HUDEP-2 (cell line): ENCODE results near the gene GALNT8.

ENCODE experiments used
- DNase-seq, 76 experiments: peaks; one replicate each; lab custom pipeline; 2025; ENCODE audit not compliant: unreplicated experiment in 76 of 76; lab: John Stamatoyannopoulos, UW

Gene GALNT8

DNA sequence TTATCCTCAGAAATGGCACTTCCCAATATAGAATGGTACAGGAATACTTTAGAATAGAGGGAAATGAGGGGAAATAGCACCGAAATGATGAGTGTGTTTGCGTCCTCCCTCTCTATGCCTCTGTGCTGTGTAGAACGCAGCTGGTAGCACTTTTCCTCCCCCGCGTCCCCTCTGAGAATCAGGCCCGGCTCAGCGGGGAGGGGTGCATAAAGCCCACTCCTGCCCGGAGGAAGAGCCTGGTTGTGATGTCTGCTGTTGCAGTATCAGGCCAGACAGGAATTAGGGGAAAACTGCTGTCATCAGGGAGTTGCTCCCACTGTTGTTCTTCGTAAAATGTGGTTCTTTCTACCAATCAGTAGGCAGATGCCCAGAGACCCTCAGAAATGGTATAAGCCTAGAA, 76.0 kb downstream of the GALNT8 start:
- no peak for DNase-seq

DNA sequence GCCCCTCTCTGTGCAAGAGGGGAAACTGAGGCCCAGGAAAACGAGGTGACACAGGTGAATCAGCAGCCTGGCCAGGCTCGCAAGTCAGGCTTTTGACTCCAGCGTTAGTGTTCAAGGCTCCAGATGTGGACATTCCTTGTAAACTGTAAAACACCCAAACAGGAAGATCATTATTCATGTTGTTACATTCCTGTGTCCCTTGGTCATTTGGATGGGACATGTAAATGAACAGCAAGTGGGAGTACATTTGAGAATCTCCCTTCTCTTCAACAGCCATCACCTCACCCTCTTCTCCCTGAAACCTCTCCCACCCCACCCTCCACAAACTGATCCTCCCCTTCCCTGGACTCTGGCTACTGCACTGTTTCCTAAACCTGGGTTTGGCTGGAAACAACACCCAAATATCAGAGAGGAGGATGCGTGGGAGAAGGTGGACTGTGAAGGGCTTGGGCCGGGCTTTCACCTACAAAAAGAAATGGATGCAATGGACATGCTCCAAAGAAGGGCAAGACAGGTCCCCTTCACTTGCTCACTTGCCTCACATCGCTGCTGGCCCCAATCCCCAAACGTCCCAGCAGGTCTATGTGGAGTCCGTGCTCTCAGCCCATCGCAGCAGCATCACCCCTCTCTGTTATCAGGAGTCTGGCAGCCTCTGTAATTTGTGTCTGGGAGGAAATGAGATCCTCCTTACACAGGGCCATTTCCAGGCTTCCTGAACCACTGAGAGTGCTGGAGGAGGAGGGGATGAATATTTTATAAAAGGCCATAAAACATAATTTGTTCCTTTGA, 76.7 kb downstream of the GALNT8 start:
- DNase-seq, result no peak

- DNase-seq, result no peak
These were observed 80.4 kb downstream of the GALNT8 start for GRCh38 chr12:4800555-4800954.

GRCh38 chr12:4802841-4803240, 82.6 kb downstream of the GALNT8 start:
- DNase-seq, result no peak

GRCh38 chr12:4806439-4807115, 86.4 kb downstream of the GALNT8 start:
- DNase-seq, result no peak

DNA sequence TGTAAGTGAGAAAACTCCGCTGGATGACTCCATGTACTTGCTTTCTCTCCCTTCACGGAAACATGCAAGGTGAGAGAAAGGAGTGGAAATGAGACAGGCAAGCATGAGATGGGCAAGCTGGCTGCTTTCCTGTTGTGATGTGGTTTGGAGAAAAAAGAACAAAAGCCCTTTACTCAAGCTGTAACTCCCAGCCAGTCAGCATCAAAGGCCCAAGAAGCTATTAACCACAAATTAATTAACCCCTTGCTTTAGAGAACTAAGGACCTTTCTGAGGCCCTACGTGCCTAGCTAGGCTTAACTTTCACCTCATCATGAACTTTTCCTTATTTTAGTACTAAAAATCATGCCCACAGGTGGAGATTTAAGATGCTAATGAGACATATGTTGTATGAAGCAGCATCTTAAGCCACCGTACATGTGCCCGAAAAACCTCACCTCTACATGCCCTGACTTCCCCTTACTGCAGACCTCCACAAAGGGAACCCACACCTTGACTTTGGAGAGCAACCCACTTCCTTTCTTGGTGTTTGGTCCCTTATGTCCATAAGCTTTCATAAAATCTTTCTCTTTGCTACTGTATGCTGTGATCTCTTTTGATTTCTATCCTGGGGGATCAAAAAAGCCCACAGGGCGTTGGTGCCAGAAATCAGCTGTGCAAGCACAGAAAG, 87.0 kb downstream of the GALNT8 start:
- no peak for DNase-seq

DNA sequence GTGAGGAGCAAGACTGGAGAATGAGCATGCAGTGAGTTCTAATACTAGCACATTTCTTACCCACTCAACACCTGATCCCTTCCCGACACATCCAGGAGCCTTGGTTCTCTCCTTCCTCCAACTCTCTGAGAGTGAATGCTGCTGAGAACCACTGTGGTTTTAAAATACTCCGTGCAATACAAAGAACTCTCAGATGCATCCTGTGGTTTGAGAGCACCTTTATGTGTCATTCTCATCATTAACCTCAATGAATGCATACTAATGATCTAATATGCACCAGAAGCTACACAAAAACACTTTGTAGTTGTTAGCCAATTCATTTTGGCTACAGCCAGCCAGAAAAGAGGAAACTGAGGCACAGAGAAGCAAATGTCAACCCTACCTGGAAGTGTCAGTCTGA, 87.6 kb downstream of the GALNT8 start:
- DNase-seq, result no peak

DNA sequence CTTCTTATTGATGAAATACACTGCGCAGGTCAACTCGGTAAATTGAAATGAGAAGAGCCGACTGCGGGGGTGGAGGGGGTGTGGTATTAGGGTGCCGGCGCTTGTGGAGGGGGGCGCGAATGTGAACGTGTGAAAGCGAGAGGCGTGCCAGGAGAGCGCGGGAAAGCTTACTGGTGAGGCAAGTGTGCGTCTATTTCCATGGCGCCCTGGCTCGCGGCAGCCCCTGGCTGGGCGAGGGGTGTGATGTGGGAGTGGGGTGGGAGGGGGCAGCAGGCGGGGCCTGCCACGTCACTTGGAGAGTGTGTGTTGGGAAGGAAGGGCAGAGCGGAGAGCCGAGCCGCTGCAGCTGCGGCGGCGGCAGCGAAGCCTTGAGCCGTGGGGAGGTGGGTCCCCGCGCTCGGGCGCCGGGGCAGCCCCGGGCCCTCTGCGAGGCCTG, 88.8 kb downstream of the GALNT8 start:
- DNase-seq, result no peak

- no peak for DNase-seq
These were observed 89.4 kb downstream of the GALNT8 start for GRCh38 chr12:4809449-4810218.

- DNase-seq, result no peak
These were observed 90.0 kb downstream of the GALNT8 start for GRCh38 chr12:4810219-4810671.

- no peak for DNase-seq
These were observed 92.6 kb downstream of the GALNT8 start for GRCh38 chr12:4812624-4813327.

DNA sequence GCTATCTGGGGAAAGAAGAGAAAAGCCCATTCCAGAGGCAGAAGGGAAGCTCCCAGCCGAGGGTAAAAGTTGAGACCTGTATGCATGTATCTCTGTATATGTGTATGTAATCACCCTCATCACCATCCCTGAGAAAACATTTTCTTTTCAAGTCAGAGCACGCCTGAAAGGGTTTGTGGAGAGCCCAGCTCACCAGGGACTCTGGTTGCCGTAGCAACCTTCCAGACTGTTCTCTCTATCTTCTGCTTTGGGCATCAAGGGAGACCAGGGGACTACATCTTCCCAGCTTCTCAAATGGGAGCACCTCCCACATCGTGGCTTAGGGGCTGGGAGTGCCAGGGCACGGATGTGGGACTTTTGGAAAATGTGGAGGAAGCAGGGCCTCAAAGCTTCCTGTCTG, 93.5 kb downstream of the GALNT8 start:
- no peak for DNase-seq

- DNase-seq, result no peak
These were observed 94.3 kb downstream of the GALNT8 start for GRCh38 chr12:4814485-4814884.

DNA sequence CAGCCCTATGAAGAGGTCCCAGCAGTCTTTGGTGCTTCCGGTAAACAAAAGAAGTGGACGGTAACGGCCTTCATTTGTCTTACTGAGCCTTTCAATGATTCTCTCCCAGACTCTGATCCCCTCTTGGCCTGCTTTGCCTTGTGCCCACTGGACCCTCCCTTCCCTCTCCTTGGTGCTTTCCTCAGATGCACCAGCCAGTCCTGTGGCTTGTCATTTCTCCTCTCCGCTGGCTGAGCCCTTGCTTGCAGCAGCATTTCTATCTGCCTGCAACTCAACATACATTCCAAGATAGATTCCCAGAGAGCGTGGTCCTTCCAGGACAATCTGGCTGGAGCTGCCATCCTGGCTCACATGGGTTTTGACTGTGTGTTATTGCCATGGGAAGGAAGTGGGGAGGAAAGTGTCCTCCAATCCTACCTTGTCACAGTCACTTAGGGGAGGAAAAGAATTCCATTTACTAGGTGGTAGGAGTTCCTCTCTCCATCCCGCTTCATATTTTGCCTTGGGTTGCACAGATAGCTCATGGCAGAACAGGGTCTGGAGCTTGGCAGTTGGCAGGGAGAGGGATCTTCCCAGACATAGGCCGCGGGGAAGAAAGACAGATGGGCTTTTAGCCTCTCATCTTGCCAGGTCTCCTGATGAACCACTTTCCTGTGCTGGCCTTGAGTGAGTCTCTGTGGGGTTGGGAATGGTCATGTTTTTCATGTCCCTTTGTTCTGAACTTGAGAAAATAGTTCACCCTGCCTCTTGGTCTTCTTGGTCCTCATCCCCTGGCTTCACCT, 96.7 kb downstream of the GALNT8 start:
- no peak for DNase-seq

DNA sequence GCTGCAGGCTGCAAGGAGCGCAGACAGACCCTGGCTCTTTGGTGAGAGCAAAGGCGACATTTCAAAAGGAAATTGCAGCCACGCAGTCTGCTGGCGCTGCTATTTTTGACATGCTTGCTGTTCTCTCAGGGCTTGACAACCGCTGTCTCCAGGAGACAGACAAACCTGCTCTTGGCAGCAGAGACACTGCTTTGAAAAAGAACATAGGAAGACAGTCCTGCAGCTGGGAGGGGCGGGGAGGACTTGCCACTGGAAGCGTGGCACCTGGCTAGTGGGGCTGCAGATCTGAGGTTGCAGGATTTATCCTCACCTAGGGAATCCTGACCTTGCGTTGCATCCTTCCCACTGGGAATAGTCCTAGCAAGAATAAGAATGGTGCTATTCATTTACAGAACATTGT, 97.7 kb downstream of the GALNT8 start:
- no peak for DNase-seq

DNA sequence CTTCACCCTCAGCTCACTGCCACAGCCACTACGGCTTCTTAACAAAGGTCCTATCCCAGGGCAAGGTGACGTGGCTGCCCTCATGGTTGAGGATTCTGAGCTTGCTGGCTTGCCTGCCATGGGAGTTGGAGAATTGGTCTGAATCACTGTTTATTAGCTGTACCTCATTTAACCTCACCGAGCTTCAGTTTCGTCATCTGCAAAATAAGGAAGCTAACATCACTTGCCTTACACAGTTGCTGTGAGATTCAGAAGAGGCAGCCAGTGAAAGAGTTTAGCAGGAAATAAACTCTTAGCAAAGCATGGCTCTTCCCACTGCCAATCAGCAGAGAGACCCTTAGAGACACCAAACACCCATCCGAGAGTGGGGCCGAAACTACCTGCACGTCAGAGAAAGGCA, 99.5 kb downstream of the GALNT8 start:
- no peak for DNase-seq

DNA sequence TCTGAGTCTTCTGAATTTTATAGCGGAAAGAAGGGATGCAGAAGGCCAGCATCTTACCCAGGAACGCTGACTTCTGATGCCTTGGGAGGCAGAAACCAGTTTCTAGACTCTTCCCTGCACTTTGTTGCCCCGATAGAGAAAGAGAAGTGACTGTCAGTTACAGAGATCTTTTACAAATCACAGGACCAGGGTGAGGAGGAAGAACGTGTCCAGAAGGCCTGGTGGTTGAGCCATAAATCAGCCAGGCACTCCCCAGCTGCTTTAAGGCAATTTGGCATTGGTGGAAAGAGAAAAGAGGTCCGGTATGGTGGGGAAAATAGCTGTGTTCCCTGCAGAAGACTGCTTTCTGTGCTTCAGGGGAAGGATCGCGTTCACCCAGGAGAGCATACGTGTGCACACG, 100.8 kb downstream of the GALNT8 start:
- DNase-seq, result no peak
